BE2C (cell line): ENCODE results near the gene GDF7. TPM values are rescaled to one million over a fixed set of nuclear protein-coding genes. Genes with fewer than 3 reads are reported as not detected.

Source experiments
- DNase-seq: peaks from one replicate; pipeline ENCODE4 v3.0.0-alpha.2; 2020
- H3K27me3 ChIP-seq: fragments of 250-450 bp; sonication (Bioruptor Pico); 2 replicates; pipeline ENCODE4 v1.5.1; 2020; ENCODE audit warnings: mild to moderate bottlenecking
- H3K36me3 ChIP-seq: fragments of 250-450 bp; sonication (Bioruptor Pico); 2 replicates; pipeline ENCODE4 v1.5.1; 2020; ENCODE audit warnings: mild to moderate bottlenecking
- H3K4me1 ChIP-seq: fragments of 250-450 bp; sonication (Bioruptor Pico); 2 replicates; pipeline ENCODE4 v1.5.1; 2020
- H3K4me3 ChIP-seq: 2 replicates; pipeline ENCODE4 v1.5.1; 2011; ENCODE audit warnings: low read depth, low read length
- H3K9me3 ChIP-seq: fragments of 250-450 bp; sonication (Bioruptor Pico); 2 replicates; pipeline ENCODE4 v1.5.1; 2020
- polyA plus RNA-seq: library from polyadenylated mRNA; unstranded; fragments of >200 nt; gene quantifications from one replicate; pipeline ENCODE4 v1.2.1, GENCODE V29; 2012; ENCODE audit warnings: low read depth, missing spikeins; ENCODE audit not compliant: insufficient read length, insufficient read depth
- TF ChIP-seq, protein P1 (sequence below): IDR thresholded peaks from 2 replicates; pipeline ENCODE4 v1.5.1; 2012; ENCODE audit warnings: mild to moderate bottlenecking, low read depth, low read length

The GDF7 gene
- polyA plus RNA-seq, result 0.14 TPM

DNA sequence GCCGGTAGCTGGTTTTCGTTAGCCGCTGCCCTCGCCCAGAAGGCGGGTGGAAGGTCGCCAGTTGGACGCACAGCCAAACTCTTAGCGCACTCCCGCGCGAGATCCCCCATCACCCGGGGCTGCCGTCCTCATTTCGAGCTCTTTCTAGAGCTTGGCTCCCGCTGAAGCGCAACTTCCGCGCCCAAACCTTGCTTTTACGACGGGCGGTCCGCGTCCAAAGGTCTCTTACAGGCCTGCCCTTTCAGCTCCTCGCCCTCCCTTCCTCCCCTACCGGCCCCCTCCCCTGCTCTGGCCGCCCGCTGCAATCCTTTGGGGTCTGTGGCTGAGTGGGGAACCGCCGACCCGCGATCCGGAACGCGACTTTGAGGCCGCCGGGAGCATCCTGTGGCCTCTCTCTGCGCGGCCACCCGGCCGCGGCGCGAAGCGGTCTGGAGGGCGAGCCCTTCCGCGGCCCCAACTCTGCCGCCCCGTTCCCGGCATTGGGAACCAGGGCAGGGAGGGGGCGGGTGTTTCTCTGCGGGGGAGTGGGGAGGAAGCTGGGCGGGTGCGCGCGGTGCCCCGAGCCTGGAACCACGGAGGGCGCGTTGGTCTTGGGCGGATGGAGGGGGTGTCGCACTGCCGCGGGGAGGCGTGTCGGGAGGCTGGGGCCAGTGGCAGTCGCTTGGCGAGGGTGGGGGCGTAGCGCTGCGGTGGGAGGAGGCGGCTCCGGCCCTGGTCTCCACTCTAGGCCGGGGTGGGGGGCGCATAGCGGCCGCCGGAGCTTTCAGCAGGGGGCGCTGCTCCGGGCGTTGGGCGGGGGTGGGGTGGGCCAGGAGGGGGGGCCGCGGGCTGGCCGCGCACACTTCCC is at the start of gene GDF7:
Gene GDF7, plus strand, starts transcription at position 841 of the 847 bp plus-strand sequence. CDS start 96 bp downstream, outside the sequence.
- no peaks in the 10 kb centered on the region; the same call in 1 of the 2 replicates for H3K4me1 ChIP-seq
- H3K4me3 ChIP-seq, result peak within 1 kb of the TSS; percentile 44
- DNase-seq, result no peak
- no peaks in the 10 kb centered on the region for H3K36me3 ChIP-seq
- TF ChIP-seq, protein P1, sequence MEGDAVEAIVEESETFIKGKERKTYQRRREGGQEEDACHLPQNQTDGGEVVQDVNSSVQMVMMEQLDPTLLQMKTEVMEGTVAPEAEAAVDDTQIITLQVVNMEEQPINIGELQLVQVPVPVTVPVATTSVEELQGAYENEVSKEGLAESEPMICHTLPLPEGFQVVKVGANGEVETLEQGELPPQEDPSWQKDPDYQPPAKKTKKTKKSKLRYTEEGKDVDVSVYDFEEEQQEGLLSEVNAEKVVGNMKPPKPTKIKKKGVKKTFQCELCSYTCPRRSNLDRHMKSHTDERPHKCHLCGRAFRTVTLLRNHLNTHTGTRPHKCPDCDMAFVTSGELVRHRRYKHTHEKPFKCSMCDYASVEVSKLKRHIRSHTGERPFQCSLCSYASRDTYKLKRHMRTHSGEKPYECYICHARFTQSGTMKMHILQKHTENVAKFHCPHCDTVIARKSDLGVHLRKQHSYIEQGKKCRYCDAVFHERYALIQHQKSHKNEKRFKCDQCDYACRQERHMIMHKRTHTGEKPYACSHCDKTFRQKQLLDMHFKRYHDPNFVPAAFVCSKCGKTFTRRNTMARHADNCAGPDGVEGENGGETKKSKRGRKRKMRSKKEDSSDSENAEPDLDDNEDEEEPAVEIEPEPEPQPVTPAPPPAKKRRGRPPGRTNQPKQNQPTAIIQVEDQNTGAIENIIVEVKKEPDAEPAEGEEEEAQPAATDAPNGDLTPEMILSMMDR, result 0 out of 2 replicates have a peak, but pooled peaks have one; percentile 8
- no peaks in the 10 kb centered on the region; the same call in 1 of the 2 replicates for H3K9me3 ChIP-seq
- H3K27me3 ChIP-seq, result peaks cover 79% of the 10 kb centered on the region

DNA sequence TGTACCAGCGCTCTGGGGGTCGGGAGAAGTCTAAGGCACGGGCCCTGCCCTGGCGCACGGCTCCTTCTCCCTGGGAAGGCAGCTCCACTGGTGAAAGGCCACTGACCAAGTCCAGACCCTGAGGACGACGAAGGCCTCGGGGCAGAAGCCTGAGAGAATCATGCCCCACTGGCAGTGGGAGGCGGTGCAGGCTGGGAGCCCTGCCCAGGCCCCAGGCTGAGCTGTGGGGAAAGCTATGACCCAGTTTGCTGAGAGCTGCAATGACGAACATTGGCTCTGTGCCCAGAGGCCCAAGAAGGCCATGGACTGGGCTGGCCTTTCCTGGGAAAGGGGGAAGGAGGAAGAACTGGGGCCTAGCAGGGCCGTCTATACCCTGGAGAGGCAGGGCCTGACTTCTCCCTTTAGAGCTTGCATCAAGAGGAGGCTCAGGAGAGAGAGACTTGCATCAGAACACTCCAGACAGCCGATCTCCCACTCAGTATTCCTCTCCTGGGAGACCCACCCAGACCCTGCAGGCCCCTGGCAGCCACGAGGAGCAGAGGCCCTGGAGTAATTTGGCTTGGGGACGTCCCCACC is 49.0 kb upstream of the GDF7 start:
- Histone ChIP-seq H3K9me3 (no peaks in the 10 kb centered on the region), H3K36me3 (no peaks in the 10 kb centered on the region; the same call in 1 of the 2 replicates), H3K27me3 (no peaks in the 10 kb centered on the region), H3K4me1 (peaks cover 49% of the 10 kb centered on the region), H3K4me3 (no peak overlapping the region)
- peak; percentile 84 for DNase-seq
- TF ChIP-seq, protein P1, result peak; percentile 42

DNA sequence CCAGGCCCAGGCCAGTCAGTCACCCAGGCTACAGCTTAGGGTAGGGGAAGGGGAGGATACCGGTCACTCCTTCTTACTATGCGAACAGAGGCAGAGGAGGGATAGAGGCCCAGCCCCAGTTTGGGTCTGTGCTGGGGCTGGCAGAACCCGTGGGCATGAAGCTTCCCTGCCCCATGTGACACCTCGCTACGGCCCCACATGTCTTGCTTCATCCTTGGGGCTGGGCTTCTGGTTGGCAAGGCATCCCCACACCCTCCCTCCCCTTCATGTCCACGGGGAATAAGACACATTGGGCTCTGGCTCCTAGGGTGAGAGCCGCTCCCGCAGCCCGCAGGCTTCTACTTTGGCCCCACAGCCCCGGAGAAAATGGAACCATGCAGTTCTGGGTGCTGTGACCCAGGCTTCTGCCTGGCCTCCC is 48.5 kb upstream of the GDF7 start:
- no peak overlapping the region for H3K4me3 ChIP-seq
- no peaks in the 10 kb centered on the region for H3K27me3 ChIP-seq
- H3K4me1 ChIP-seq, result peaks cover 49% of the 10 kb centered on the region
- H3K36me3 ChIP-seq, result no peaks in the 10 kb centered on the region; the same call in 1 of the 2 replicates
- TF ChIP-seq, protein P1, result no peak
- no peaks in the 10 kb centered on the region for H3K9me3 ChIP-seq
- DNase-seq, result peak; percentile 24

DNA sequence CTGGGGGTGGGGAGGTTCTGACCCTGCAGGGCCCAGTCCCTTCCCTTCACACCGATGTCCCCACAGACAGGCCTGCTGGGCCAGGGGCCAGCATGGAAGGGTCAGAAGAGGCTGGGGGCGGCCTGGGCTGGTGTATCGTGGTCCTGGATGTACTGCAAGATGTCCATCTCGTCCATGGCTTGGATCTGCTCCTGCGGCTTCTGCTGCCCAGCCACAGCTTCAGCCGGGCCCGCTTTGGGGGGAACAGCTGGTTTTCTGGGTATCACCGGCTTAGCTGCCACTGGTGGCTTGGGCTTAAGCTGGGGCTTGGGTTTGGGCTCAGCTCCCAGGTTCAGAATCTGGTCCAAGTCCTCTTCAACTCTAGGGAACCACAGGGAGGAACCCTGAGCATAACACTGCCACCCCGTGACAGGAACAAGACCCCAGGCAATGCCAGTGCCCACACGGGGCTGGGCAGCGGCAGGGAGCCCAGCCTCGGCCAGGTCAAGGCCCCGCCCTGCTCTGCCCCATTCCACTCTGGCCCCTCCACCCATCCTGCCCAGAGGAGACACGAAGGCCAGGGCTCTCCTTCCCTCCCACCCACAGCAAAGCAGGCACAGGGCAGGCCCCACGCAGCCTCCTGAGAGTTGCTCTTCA is 47.9 kb upstream of the GDF7 start:
- Histone ChIP-seq H3K9me3 (no peaks in the 10 kb centered on the region), H3K4me1 (peaks cover 49% of the 10 kb centered on the region), H3K4me3 (no peak overlapping the region), H3K36me3 (peaks cover 3% of the 10 kb centered on the region; the same call in 1 of the 2 replicates), H3K27me3 (no peaks in the 10 kb centered on the region)
- no peak for DNase-seq
- TF ChIP-seq, protein P1, result no peak

DNA sequence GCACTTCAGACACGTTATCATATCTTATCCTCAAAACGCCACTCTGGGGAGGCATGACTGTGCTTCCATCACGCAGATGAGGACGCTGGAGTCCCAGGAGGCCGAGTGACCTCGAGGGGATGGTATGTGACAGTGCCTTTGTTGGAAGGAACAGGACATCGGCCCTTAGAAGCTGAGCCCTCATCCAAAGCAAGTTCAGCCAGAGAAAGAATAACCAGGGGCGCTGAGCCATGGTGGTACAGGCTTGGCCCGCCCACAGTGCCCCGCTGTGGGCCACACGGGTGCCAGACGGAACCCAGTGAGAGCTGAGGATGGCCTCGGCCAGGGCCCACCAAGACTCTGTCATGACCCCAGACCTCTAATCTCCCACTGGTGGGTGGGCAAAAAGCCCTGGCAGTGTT is 47.3 kb upstream of the GDF7 start:
- TF ChIP-seq, protein P1, result no peak
- Histone ChIP-seq H3K4me1 (peaks cover 52% of the 10 kb centered on the region), H3K36me3 (peaks cover 3% of the 10 kb centered on the region; the same call in 1 of the 2 replicates), H3K9me3 (no peaks in the 10 kb centered on the region), H3K4me3 (no peak overlapping the region), H3K27me3 (no peaks in the 10 kb centered on the region)
- DNase-seq, result no peak
